Neural cell (in vitro differentiated cells): ENCODE results near the gene HLA-DQB1. TPM values are rescaled to one million over a fixed set of nuclear protein-coding genes. Genes with fewer than 3 reads are reported as not detected.
"Not testable (repeated sequence)": the region's sequence is repeated elsewhere in the genome, so short reads cannot be mapped to it uniquely, and the experiment has no call there.

Source experiments
- H2AFZ ChIP-seq: fragments of 200-600, 300-800 bp; sonication (generic), shearing (Covaris generic); 2 replicates; pipeline ENCODE4 v1.6.0; 2014; ENCODE audit warnings: low read depth, mild to moderate bottlenecking, antibody characterized with exemption, low read length, moderate library complexity
- H3F3A ChIP-seq: fragments of 200-600 bp; shearing (Covaris generic); 2 replicates; pipeline ENCODE4 v1.6.1; 2016; ENCODE audit warnings: mild to moderate bottlenecking, moderate library complexity, mixed read lengths, antibody characterized with exemption, low read length; ENCODE audit not compliant: insufficient read depth, poor library complexity, severe bottlenecking
- H3K27ac ChIP-seq: fragments of 200-600, 300-800 bp; sonication (generic), shearing (Covaris generic); 2 replicates; pipeline ENCODE4 v1.5.1; 2014; ENCODE audit warnings: mild to moderate bottlenecking, low read length, moderate library complexity
- H3K27me3 ChIP-seq: fragments of 300-800, 200-600 bp; sonication (generic), shearing (Covaris generic); 2 replicates; pipeline ENCODE4 v1.6.0; 2014; ENCODE audit warnings: mild to moderate bottlenecking, low read depth, low read length, moderate library complexity; ENCODE audit not compliant: insufficient read depth
- H3K36me3 ChIP-seq: fragments of 300-800, 200-600 bp; sonication (generic), shearing (Covaris generic); 2 replicates; pipeline ENCODE4 v1.5.1; 2014; ENCODE audit warnings: mild to moderate bottlenecking, antibody characterized with exemption, low read length, moderate library complexity; ENCODE audit not compliant: insufficient read depth
- H3K4me2 ChIP-seq: fragments of 300-800, 200-600 bp; sonication (generic), shearing (Covaris generic); 2 replicates; pipeline ENCODE4 v1.6.0; 2014; ENCODE audit warnings: mild to moderate bottlenecking, low read length
- H3K4me3 ChIP-seq: fragments of 300-800, 200-600 bp; sonication (generic), shearing (Covaris generic); 2 replicates; pipeline ENCODE4 v1.5.1; 2014; ENCODE audit warnings: mild to moderate bottlenecking, low read length, moderate library complexity
- H3K79me2 ChIP-seq: fragments of 200-600 bp; shearing (Covaris generic); replicated peaks from 2 replicates; pipeline ENCODE4 v1.6.0; 2014; ENCODE audit warnings: mild to moderate bottlenecking, low read length, moderate library complexity; ENCODE audit not compliant: insufficient read depth
- H3K9ac ChIP-seq: fragments of 300-800, 200-600 bp; sonication (generic), shearing (Covaris generic); 2 replicates; pipeline ENCODE4 v1.6.1; 2016; ENCODE audit warnings: mild to moderate bottlenecking, low read length, mixed read lengths
- H3K9me2 ChIP-seq: fragments of 200-600 bp; shearing (Covaris generic); 2 replicates; pipeline ENCODE4 v1.6.1; 2016; ENCODE audit warnings: mild to moderate bottlenecking, low read length, mixed read lengths; ENCODE audit not compliant: insufficient read depth
- H3K9me3 ChIP-seq: fragments of 200-600, 300-800 bp; sonication (generic), shearing (Covaris generic); 2 replicates; pipeline ENCODE4 v1.6.1; 2016; ENCODE audit warnings: mild to moderate bottlenecking, mixed run types, low read length, moderate library complexity, mixed read lengths
- H4K20me1 ChIP-seq: fragments of 200-600 bp; shearing (Covaris generic); 2 replicates; pipeline ENCODE4 v1.6.1; 2016; ENCODE audit warnings: mild to moderate bottlenecking, mixed run types; ENCODE audit not compliant: insufficient read depth
- EP300 ChIP-seq: fragments of 450-650 bp; conservative IDR thresholded peaks from 2 replicates; pipeline ENCODE4 v1.6.1; 2014; ENCODE audit warnings: antibody characterized with exemption, mild to moderate bottlenecking, moderate library complexity; ENCODE audit not compliant: poor library complexity, severe bottlenecking
- EZH2 ChIP-seq: fragments of 200-600, 300-800 bp; shearing (Covaris generic), sonication (generic); IDR thresholded peaks from 2 replicates; pipeline ENCODE4 v1.6.1; 2014; ENCODE audit warnings: antibody characterized with exemption, low read length, borderline replicate concordance, mild to moderate bottlenecking; ENCODE audit not compliant: insufficient read depth, poor library complexity, severe bottlenecking
- MXI1 ChIP-seq: fragments of 450-650 bp; conservative IDR thresholded peaks from 2 replicates; pipeline ENCODE4 v1.6.1; 2014; ENCODE audit warnings: antibody characterized with exemption, mild to moderate bottlenecking; ENCODE audit not compliant: poor library complexity, severe bottlenecking
- POLR2AphosphoS5 ChIP-seq: IDR thresholded peaks from 2 replicates; pipeline ENCODE4 v1.6.1; 2012
- RAD21 ChIP-seq: fragments of 450-650 bp; conservative IDR thresholded peaks from 2 replicates; pipeline ENCODE4 v1.6.1; 2014; ENCODE audit warnings: antibody characterized with exemption, mild to moderate bottlenecking, moderate library complexity
- REST ChIP-seq: IDR thresholded peaks from 2 replicates; pipeline ENCODE4 v1.6.1; 2012; ENCODE audit warnings: borderline replicate concordance
- SMC3 ChIP-seq: fragments of 450-650 bp; conservative IDR thresholded peaks from 2 replicates; pipeline ENCODE4 v1.6.1; 2014; ENCODE audit warnings: antibody characterized with exemption, mild to moderate bottlenecking, moderate library complexity; ENCODE audit not compliant: poor library complexity
- TAF1 ChIP-seq: IDR thresholded peaks from 2 replicates; pipeline ENCODE4 v1.6.1; 2012; ENCODE audit warnings: low read depth
- polyA minus RNA-seq: library from RNA; depleted of rRNA, polyadenylated mRNA; stranded (reverse); fragments of >200 nt; gene quantifications from 2 replicates; pipeline ENCODE4 v1.2.3, GENCODE V29; 2014
- polyA plus RNA-seq: library from polyadenylated mRNA; depleted of rRNA; stranded (reverse); fragments of >200 nt; gene quantifications from 2 replicates; pipeline ENCODE4 v1.2.3, GENCODE V29; 2014
- TF ChIP-seq, protein P1 (sequence below): fragments of 450-650 bp; IDR thresholded peaks from 2 replicates; pipeline ENCODE4 v1.5.1; 2014; ENCODE audit warnings: antibody characterized with exemption, mild to moderate bottlenecking, moderate library complexity; ENCODE audit not compliant: poor library complexity, severe bottlenecking

Gene HLA-DQB1
- polyA plus RNA-seq: not detected in 2 replicates
- not detected in 2 replicates for polyA minus RNA-seq

- Histone ChIP-seq H3K27me3 (no peaks in the 10 kb centered on the region), H3K9ac (no peak within 1 kb of the TSS), H3K9me2 (no peaks in the 10 kb centered on the region), H3K36me3 (no peaks in the 10 kb centered on the region), H3F3A (no peaks in the 10 kb centered on the region), H3K9me3 (no peaks in the 10 kb centered on the region), H3K4me3 (peak within 1 kb of the TSS; percentile 53), H3K79me2 (no peaks in the 10 kb centered on the region), H2AFZ (no peak within 1 kb of the TSS), H4K20me1 (no peaks in the 10 kb centered on the region), H3K27ac (no peak within 1 kb of the TSS), H3K4me2 (no peak within 1 kb of the TSS)
- no peak for TF ChIP-seq REST
- no peak for TF ChIP-seq POLR2AphosphoS5
Observed at GRCh38 chr6:32666420-32667300, at the start of gene HLA-DQB1. Gene HLA-DQB1, minus strand, starts transcription at chr6:32666657. Its CDS starts 50 bp downstream, at chr6:32666607.

DNA sequence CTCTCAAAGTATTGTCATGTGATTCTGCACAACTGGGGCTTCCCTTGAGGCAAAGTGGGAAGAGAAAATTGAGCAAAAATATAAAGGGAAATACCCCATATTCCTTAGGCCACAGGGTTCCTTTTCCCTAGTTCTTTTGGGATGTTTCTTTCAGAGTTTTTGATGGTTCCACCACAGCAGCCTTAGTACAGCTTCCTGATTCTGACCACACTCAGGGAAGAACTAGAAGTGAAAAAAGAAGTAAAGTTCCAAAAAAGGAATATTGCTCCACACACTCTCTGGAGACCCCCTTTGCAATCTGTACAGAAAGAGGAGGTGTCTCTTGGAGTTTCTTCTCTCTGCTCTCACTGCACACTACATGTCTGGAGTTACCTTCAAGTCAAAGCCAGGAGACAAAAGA, 46.8 kb upstream of the HLA-DQB1 start:
- H3K27me3 ChIP-seq: no peaks in the 10 kb centered on the region
- no peak overlapping the region for H2AFZ ChIP-seq
- no peaks in the 10 kb centered on the region for H3F3A ChIP-seq
- no peaks in the 10 kb centered on the region for H3K9me2 ChIP-seq
- no peaks in the 10 kb centered on the region for H4K20me1 ChIP-seq
- no peak overlapping the region for H3K27ac ChIP-seq
- H3K4me2 ChIP-seq: no peak overlapping the region
- H3K9me3 ChIP-seq: no peaks in the 10 kb centered on the region
- H3K79me2 ChIP-seq: no peaks in the 10 kb centered on the region
- no peak overlapping the region for H3K4me3 ChIP-seq
- H3K9ac ChIP-seq: no peak overlapping the region
- TF ChIP-seq SMC3: no peak
- no peaks in the 10 kb centered on the region for H3K36me3 ChIP-seq

- Histone ChIP-seq H3K4me3 (no peak overlapping the region), H2AFZ (no peak overlapping the region), H3K9me3 (no peaks in the 10 kb centered on the region), H3K79me2 (no peaks in the 10 kb centered on the region), H3K27me3 (no peaks in the 10 kb centered on the region), H3K4me2 (no peak overlapping the region), H4K20me1 (no peaks in the 10 kb centered on the region), H3K36me3 (no peaks in the 10 kb centered on the region), H3K9ac (no peak overlapping the region), H3F3A (no peaks in the 10 kb centered on the region), H3K9me2 (no peaks in the 10 kb centered on the region), H3K27ac (no peak overlapping the region)
- TF ChIP-seq EP300 (no peak), MXI1 (no peak), EZH2 (no peak), REST (no peak), RAD21 (no peak), TAF1 (no peak), SMC3 (no peak), POLR2AphosphoS5 (no peak)
- TF ChIP-seq, protein P1, sequence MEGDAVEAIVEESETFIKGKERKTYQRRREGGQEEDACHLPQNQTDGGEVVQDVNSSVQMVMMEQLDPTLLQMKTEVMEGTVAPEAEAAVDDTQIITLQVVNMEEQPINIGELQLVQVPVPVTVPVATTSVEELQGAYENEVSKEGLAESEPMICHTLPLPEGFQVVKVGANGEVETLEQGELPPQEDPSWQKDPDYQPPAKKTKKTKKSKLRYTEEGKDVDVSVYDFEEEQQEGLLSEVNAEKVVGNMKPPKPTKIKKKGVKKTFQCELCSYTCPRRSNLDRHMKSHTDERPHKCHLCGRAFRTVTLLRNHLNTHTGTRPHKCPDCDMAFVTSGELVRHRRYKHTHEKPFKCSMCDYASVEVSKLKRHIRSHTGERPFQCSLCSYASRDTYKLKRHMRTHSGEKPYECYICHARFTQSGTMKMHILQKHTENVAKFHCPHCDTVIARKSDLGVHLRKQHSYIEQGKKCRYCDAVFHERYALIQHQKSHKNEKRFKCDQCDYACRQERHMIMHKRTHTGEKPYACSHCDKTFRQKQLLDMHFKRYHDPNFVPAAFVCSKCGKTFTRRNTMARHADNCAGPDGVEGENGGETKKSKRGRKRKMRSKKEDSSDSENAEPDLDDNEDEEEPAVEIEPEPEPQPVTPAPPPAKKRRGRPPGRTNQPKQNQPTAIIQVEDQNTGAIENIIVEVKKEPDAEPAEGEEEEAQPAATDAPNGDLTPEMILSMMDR: no peak
Observed at GRCh38 chr6:32709625-32710024, 43.2 kb upstream of the HLA-DQB1 start.

GRCh38 chr6:32705164-32705563, 38.7 kb upstream of the HLA-DQB1 start:
- not testable (repeated sequence) for H3K9me2 ChIP-seq, H3K27ac ChIP-seq

More at GRCh38 chr6:32705164-32705563, 38.7 kb upstream of the HLA-DQB1 start:
- H3K27me3 ChIP-seq, H4K20me1 ChIP-seq, H3K36me3 ChIP-seq, H3K79me2 ChIP-seq, H3K9me3 ChIP-seq, H2AFZ ChIP-seq, H3K4me3 ChIP-seq, H3K9ac ChIP-seq, H3K4me2 ChIP-seq, H3F3A ChIP-seq: not testable (repeated sequence)
